HepG2 (cell line): ENCODE results near the gene TM4SF4. TPM values are rescaled to one million over a fixed set of nuclear protein-coding genes. Genes with fewer than 3 reads are reported as not detected.

Source experiments
- ATAC-seq: fragments of 200-7000 bp; cut with Tn5 transposase; 3 replicates; pipeline ENCODE4 v1.9.1; 2020; ENCODE audit warnings: mild to moderate bottlenecking, moderate library complexity
- BruUV-seq: library from RNA; stranded (reverse); fragments of 400-500 nt; replicated peaks from 2 replicates; lab custom pipeline; 2021; lab: Mats Ljungman, UMichigan
- CTCF ChIA-PET: fragments of 300-600 bp; formaldehyde crosslinking; extraction: SDS; loops from one replicate; lab custom pipeline; 2021; ENCODE audit warnings: low total read pairs, inconsistent platforms, low intra/inter-chr PET ratio; lab: Yijun Ruan, JAX
- POLR2A ChIA-PET: fragments of 350-600 bp; sonication (Branson Sonifier 250); formaldehyde crosslinking; loops from one replicate; lab custom pipeline; 2020; ENCODE audit warnings: antibody characterized with exemption, inconsistent platforms; lab: Yijun Ruan, JAX
- DNase-seq: peaks from one replicate; pipeline ENCODE4 v3.0.0-alpha.2; 2015; ENCODE audit warnings: low spot score
- FAIRE-seq: peaks from 3 replicates; lab custom pipeline; 2011; peaks lifted over from hg19 to GRCh38; lab: Jason Lieb, UNC
- H2AFZ ChIP-seq: one replicate; pipeline ENCODE4 v1.6.1; 2011; ENCODE audit warnings: low read length, inconsistent platforms
- H3K27ac ChIP-seq: fragments of 300-600 bp; 3 replicates; pipeline ENCODE4 v1.8.0; 2011; ENCODE audit warnings: mixed run types, mild to moderate bottlenecking, mixed read lengths, low read length, inconsistent platforms; ENCODE audit not compliant: insufficient read depth; ENCODE audit errors: extremely low read length
- H3K27me3 ChIP-seq, 2 experiments: fragments of 200-600 bp in 1 of 2; 2 replicates in 1 of 2; 3 replicates in 1 of 2; pipeline versions ENCODE4 v1.6.0 to v1.8.0; 2011; ENCODE audit warnings: low read length in 2 of 2, mild to moderate bottlenecking in 2 of 2, moderate library complexity in 2 of 2, inconsistent platforms in 1 of 2; ENCODE audit not compliant: insufficient read depth in 2 of 2, control insufficient read depth in 1 of 2
- H3K36me3 ChIP-seq, 2 experiments: fragments of 200-600 bp in 1 of 2; replicated peaks in 1 of 2; 2 replicates in 1 of 2; 3 replicates in 1 of 2; pipeline versions ENCODE4 v1.5.1 to v1.8.0; 2011; ENCODE audit warnings: low read length in 2 of 2, inconsistent platforms in 1 of 2; ENCODE audit not compliant: insufficient read depth in 2 of 2, control insufficient read depth in 1 of 2
- H3K4me1 ChIP-seq: 2 replicates; pipeline ENCODE4 v1.5.1; 2012; ENCODE audit warnings: low read length, inconsistent platforms; ENCODE audit not compliant: insufficient read depth
- H3K4me2 ChIP-seq: 2 replicates; pipeline ENCODE4 v1.6.0; 2011; ENCODE audit warnings: low read depth, low read length, inconsistent platforms
- H3K4me3 ChIP-seq, 3 experiments: fragments of 200-600 bp in 1 of 3; sonication (generic), shearing (Covaris generic) in 1 of 3; replicated peaks in 1 of 3; 2 replicates each; pipeline ENCODE4 v1.5.1; 2011 to 2016; ENCODE audit warnings: low read length in 3 of 3, inconsistent platforms in 2 of 3, low read depth in 2 of 3, mild to moderate bottlenecking in 2 of 3, control low read depth in 1 of 3, mixed read lengths in 1 of 3; ENCODE audit not compliant: insufficient read depth in 1 of 3
- H3K79me2 ChIP-seq: one replicate; pipeline ENCODE4 v1.6.1; 2011; ENCODE audit warnings: low read length, inconsistent platforms; ENCODE audit not compliant: insufficient read depth
- H3K9ac ChIP-seq: 2 replicates; pipeline ENCODE4 v1.6.0; 2011; ENCODE audit warnings: mild to moderate bottlenecking, low read depth, low read length, inconsistent platforms; ENCODE audit not compliant: insufficient read depth
- H3K9me3 ChIP-seq: 2 replicates; pipeline ENCODE4 v1.5.1; 2012; ENCODE audit warnings: mild to moderate bottlenecking, low read length
- H4K20me1 ChIP-seq: 2 replicates; pipeline ENCODE4 v1.6.0; 2011; ENCODE audit warnings: inconsistent platforms, mild to moderate bottlenecking, low read length, moderate library complexity; ENCODE audit not compliant: insufficient read depth
- KDM3A ChIP-seq: IDR thresholded peaks from 2 replicates; pipeline ENCODE4 v1.6.1; 2018; ENCODE audit warnings: low read depth, missing compliant biosample characterization
- MTF2 ChIP-seq: sonication (generic); formaldehyde crosslinking; IDR thresholded peaks from 2 replicates; pipeline ENCODE4 v1.5.0; 2020; ENCODE audit warnings: missing genetic modification reagents, borderline replicate concordance
- MXI1 ChIP-seq: IDR thresholded peaks from 3 replicates; pipeline ENCODE4 v1.6.1; 2012; ENCODE audit warnings: low read depth, low read length, inconsistent platforms, borderline replicate concordance
- SP2 ChIP-seq: sonication (generic); formaldehyde crosslinking; IDR thresholded peaks from 2 replicates; pipeline ENCODE4 v1.5.1; 2020; ENCODE audit warnings: mild to moderate bottlenecking, missing genetic modification reagents
- SP5 ChIP-seq: IDR thresholded peaks from 2 replicates; pipeline ENCODE4 v1.6.1; 2016; ENCODE audit warnings: low read depth, borderline replicate concordance
- ZNF776 ChIP-seq: sonication (generic); formaldehyde crosslinking; IDR thresholded peaks from 2 replicates; pipeline ENCODE4 v1.4.0; 2020; ENCODE audit warnings: mild to moderate bottlenecking, missing genetic modification reagents
- WGBS: methylation state at CpG from one replicate; pipeline ENCODE4 v1.1.6; 2017; ENCODE audit warnings: low lambda C conversion rate; 5-methylcytosine and 5-hydroxymethylcytosine counted together
- in situ Hi-C: cut with HindIII; loops from 2 replicates; pipeline ENCODE4 v1.10.0; 2017; ENCODE audit warnings: low pct_unique_long_range_greater_than_20kb; ENCODE audit not compliant: extremely low pct_ligation_motif_present
- intact Hi-C: fragments of 100-400 bp; cut with micrococcal nuclease; formaldehyde crosslinking; loops from one replicate; pipeline ENCODE4 v1.10.0; 2022; ENCODE audit not compliant: unreplicated experiment
- polyA plus RNA-seq, 8 experiments: library from polyadenylated mRNA; depleted of rRNA in 3 of 8; stranded (reverse) in 7 of 8; unstranded in 1 of 8; fragments of >200 nt; fragmentation: Illumina TruSeq in 4 of 8; extraction: Trizol in 4 of 8; gene quantifications; 2 replicates each; pipeline versions ENCODE4 v1.2.1 to v1.2.3, GENCODE V29; 2011 to 2016; ENCODE audit warnings: low read depth in 4 of 8, missing spikeins in 1 of 8, mixed read lengths in 1 of 8; ENCODE audit not compliant: insufficient read depth in 1 of 8
- total RNA-seq, 5 experiments: library from RNA; depleted of rRNA; stranded (reverse); fragments of >200 nt; fragmentation: Illumina TruSeq; extraction: Trizol; gene quantifications; 2 replicates each; pipeline ENCODE4 v1.2.3, GENCODE V29; 2016; ENCODE audit warnings: low read depth in 1 of 5
- TF ChIP-seq, protein P1 (sequence below): fragments of 450-650 bp; IDR thresholded peaks from 2 replicates; pipeline ENCODE4 v1.6.1; 2017; ENCODE audit warnings: mild to moderate bottlenecking
- TF ChIP-seq, protein P2 (sequence below): IDR thresholded peaks from 2 replicates; pipeline ENCODE4 v1.6.1; 2016; ENCODE audit warnings: mild to moderate bottlenecking, missing biosample characterization, missing genetic modification reagents

Gene TM4SF4
- total and polyA plus RNA-seq, 2 of the 13 experiments (the other 11 are each of a cell fraction or from before 2014, with no cell fraction given), result 0.63 to 0.95 TPM

DNA sequence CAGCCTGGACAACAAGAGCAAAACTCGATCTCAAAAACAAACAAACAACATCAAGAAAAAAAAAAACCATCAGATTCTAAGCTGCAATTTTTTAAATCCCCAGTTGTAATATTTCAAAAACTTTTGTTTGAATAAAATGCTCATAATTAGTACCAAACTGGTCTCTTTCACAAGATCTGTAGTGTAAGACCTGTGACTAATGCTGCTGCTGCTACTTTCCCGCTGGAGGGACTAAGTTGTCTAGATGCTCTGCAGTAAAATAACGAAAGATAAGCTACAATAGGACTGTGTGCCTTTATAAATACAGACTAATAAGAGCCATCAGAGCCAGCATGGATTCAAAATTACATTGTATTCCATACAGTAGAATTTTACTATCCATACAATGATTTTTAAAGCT, 45.4 kb downstream of the TM4SF4 start:
- in situ Hi-C loops, result no loop called here

More for the DNA sequence above, 45.4 kb downstream of the TM4SF4 start:
- DNase-seq (no peak), FAIRE-seq (no peak), ATAC-seq (no peak)
- Histone ChIP-seq H3K4me2 (no peak overlapping the region), H3K4me1 (no peaks in the 10 kb centered on the region), H3K27me3 (no peaks in the 10 kb centered on the region), H3K27ac (no peak overlapping the region), H3K9me3 (no peaks in the 10 kb centered on the region), H3K36me3 (peaks cover 20 to 64% of the 10 kb centered on the region in 2 experiments), H4K20me1 (no peaks in the 10 kb centered on the region; the same call in 1 of the 2 replicates), H3K4me3 (no peak overlapping the region), H2AFZ (no peak overlapping the region), H3K9ac (no peak overlapping the region), H3K79me2 (no peaks in the 10 kb centered on the region)
- intact Hi-C loops, result loop anchor here (10.0 kb wide), 1 partner anchor 385 kb away; no protein-coding TSS in a partner anchor
- TF ChIP-seq SP5 (CRISPR knock-in tag) (no peak), ZNF776 (CRISPR knock-in tag) (no peak), MXI1 (no peak), SP2 (CRISPR knock-in tag) (no peak), MTF2 (CRISPR knock-in tag) (no peak), KDM3A (CRISPR knock-in tag) (no peak)
- TF ChIP-seq, protein P1, sequence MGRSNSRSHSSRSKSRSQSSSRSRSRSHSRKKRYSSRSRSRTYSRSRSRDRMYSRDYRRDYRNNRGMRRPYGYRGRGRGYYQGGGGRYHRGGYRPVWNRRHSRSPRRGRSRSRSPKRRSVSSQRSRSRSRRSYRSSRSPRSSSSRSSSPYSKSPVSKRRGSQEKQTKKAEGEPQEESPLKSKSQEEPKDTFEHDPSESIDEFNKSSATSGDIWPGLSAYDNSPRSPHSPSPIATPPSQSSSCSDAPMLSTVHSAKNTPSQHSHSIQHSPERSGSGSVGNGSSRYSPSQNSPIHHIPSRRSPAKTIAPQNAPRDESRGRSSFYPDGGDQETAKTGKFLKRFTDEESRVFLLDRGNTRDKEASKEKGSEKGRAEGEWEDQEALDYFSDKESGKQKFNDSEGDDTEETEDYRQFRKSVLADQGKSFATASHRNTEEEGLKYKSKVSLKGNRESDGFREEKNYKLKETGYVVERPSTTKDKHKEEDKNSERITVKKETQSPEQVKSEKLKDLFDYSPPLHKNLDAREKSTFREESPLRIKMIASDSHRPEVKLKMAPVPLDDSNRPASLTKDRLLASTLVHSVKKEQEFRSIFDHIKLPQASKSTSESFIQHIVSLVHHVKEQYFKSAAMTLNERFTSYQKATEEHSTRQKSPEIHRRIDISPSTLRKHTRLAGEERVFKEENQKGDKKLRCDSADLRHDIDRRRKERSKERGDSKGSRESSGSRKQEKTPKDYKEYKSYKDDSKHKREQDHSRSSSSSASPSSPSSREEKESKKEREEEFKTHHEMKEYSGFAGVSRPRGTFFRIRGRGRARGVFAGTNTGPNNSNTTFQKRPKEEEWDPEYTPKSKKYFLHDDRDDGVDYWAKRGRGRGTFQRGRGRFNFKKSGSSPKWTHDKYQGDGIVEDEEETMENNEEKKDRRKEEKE, result no peak
- TF ChIP-seq, protein P2, sequence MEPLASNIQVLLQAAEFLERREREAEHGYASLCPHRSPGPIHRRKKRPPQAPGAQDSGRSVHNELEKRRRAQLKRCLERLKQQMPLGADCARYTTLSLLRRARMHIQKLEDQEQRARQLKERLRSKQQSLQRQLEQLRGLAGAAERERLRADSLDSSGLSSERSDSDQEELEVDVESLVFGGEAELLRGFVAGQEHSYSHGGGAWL (CRISPR knock-in tag), result no peak
- ChIA-PET POLR2A (no interaction called here), CTCF (interaction anchor here (0.6 kb wide), 1 partner anchor 254 kb away, joined by 3 read pairs; no protein-coding TSS in a partner anchor)
- WGBS, result 89% methylated on average over 3 of the region's 3 CpGs
- no TSS peak for BruUV-seq
